Endodermal cell (in vitro differentiated cells): Measurements from ENCODE around the gene CLCN7. TPM values are rescaled to one million over a fixed set of nuclear protein-coding genes. Genes with fewer than 3 reads are reported as not detected.
"Not testable (repeated sequence)": the region's sequence is repeated elsewhere in the genome, so short reads cannot be mapped to it uniquely, and the experiment has no call there.

Source experiments
- DNase-seq: peaks from one replicate; pipeline ENCODE4 v3.0.0-alpha.2; 2017
- H3K27ac ChIP-seq: 2 replicates; pipeline ENCODE4 v1.5.1; 2013; ENCODE audit warnings: mild to moderate bottlenecking, low read depth, low read length, moderate library complexity
- H3K27me3 ChIP-seq: 2 replicates; pipeline ENCODE4 v1.6.1; 2013; ENCODE audit warnings: mild to moderate bottlenecking, low read length, moderate library complexity; ENCODE audit not compliant: insufficient read depth, control insufficient read depth, poor library complexity, severe bottlenecking
- H3K36me3 ChIP-seq: 2 replicates; pipeline ENCODE4 v1.7.0; 2013; ENCODE audit warnings: mild to moderate bottlenecking, low read length, moderate library complexity; ENCODE audit not compliant: control insufficient read depth, insufficient read depth
- H3K4me1 ChIP-seq: one replicate; pipeline ENCODE4 v1.7.0; 2013; ENCODE audit warnings: low read length; ENCODE audit not compliant: control insufficient read depth, insufficient read depth
- H3K4me3 ChIP-seq: 2 replicates; pipeline ENCODE4 v1.5.1; 2013; ENCODE audit warnings: mild to moderate bottlenecking, low read length, moderate library complexity
- H3K9ac ChIP-seq: 2 replicates; pipeline ENCODE4 v1.6.1; 2013; ENCODE audit warnings: mild to moderate bottlenecking, low read length, moderate library complexity; ENCODE audit not compliant: poor library complexity, severe bottlenecking; ENCODE audit errors: extremely low read depth
- H3K9me3 ChIP-seq: 2 replicates; pipeline ENCODE4 v1.6.1; 2013; ENCODE audit warnings: mild to moderate bottlenecking, low read length, moderate library complexity; ENCODE audit not compliant: control insufficient read depth
- H3K27ac Mint-ChIP-seq: 2 replicates; pipeline ENCODE4 v1.8.0; 2020; ENCODE audit warnings: mixed read lengths
- H3K27me3 Mint-ChIP-seq: 2 replicates; pipeline ENCODE4 v1.8.0; 2021; ENCODE audit warnings: mild to moderate bottlenecking, mixed read lengths; ENCODE audit not compliant: insufficient read depth
- H3K36me3 Mint-ChIP-seq: 2 replicates; pipeline ENCODE4 v1.8.0; 2020; ENCODE audit warnings: low read depth, mixed read lengths
- H3K4me1 Mint-ChIP-seq: 2 replicates; pipeline ENCODE4 v1.8.0; 2020; ENCODE audit warnings: mixed read lengths
- H3K4me3 Mint-ChIP-seq: 2 replicates; pipeline ENCODE4 v1.8.0; 2020; ENCODE audit warnings: mild to moderate bottlenecking, moderate library complexity, mixed read lengths
- H3K9me3 Mint-ChIP-seq: 2 replicates; pipeline ENCODE4 v1.8.0; 2020; ENCODE audit warnings: mild to moderate bottlenecking, mixed read lengths
- WGBS, 2 experiments: methylation state at CpG; one replicate each; pipeline versions ENCODE4 v1.1.5 to v1.1.7; 2013; ENCODE audit warnings: missing lambda C conversion rate in 2 of 2, mixed read lengths in 1 of 2; ENCODE audit not compliant: insufficient coverage in 1 of 2, insufficient read length in 1 of 2; 5-methylcytosine and 5-hydroxymethylcytosine counted together
- total RNA-seq, 2 donors: library from RNA; stranded (reverse); fragmentation: NEBNext Ultra II Directional in 1 of 2; extraction: Animal tissue kit (Norgen Biotek cat#: 25700) in 1 of 2; gene quantifications; 2 replicates in 1 of 2; 3 replicates in 1 of 2; pipeline ENCODE4 v1.2.1, GENCODE V29; 2021
- TF ChIP-seq, protein P1 (sequence below): fragments of 200-600 bp; sonication (generic); conservative IDR thresholded peaks from 2 replicates; pipeline ENCODE4 v1.5.0; 2021; ENCODE audit warnings: antibody characterized with exemption, mild to moderate bottlenecking

Gene CLCN7
- total RNA-seq, 2 donors from 2014 or later, result 94.4 to 96.7 TPM

- no peak overlapping the region for H3K9ac ChIP-seq
- Mint-ChIP-seq H3K4me3 (no peak overlapping the region), H3K27ac (no peak overlapping the region), H3K9me3 (peaks cover 26% of the 10 kb centered on the region), H3K36me3 (no peaks in the 10 kb centered on the region), H3K27me3 (peaks cover 46% of the 10 kb centered on the region), H3K4me1 (no peaks in the 10 kb centered on the region)
- no peak overlapping the region for H3K4me3 ChIP-seq
- 82 to 90% methylated on average over 22 to 28 of the region's 28 CpGs for WGBS, 2 experiments
- H3K9me3 ChIP-seq, result no peaks in the 10 kb centered on the region
- H3K27ac ChIP-seq, result no peak overlapping the region
- no peak for DNase-seq
- TF ChIP-seq, protein P1, sequence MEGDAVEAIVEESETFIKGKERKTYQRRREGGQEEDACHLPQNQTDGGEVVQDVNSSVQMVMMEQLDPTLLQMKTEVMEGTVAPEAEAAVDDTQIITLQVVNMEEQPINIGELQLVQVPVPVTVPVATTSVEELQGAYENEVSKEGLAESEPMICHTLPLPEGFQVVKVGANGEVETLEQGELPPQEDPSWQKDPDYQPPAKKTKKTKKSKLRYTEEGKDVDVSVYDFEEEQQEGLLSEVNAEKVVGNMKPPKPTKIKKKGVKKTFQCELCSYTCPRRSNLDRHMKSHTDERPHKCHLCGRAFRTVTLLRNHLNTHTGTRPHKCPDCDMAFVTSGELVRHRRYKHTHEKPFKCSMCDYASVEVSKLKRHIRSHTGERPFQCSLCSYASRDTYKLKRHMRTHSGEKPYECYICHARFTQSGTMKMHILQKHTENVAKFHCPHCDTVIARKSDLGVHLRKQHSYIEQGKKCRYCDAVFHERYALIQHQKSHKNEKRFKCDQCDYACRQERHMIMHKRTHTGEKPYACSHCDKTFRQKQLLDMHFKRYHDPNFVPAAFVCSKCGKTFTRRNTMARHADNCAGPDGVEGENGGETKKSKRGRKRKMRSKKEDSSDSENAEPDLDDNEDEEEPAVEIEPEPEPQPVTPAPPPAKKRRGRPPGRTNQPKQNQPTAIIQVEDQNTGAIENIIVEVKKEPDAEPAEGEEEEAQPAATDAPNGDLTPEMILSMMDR, result no peak
- no peaks in the 10 kb centered on the region for H3K4me1 ChIP-seq
- peaks cover 7% of the 10 kb centered on the region for H3K27me3 ChIP-seq
- H3K36me3 ChIP-seq, result no peaks in the 10 kb centered on the region
Measured at GRCh38 chr16:1481906-1482835, 7.3 kb upstream of the CLCN7 start.

DNA sequence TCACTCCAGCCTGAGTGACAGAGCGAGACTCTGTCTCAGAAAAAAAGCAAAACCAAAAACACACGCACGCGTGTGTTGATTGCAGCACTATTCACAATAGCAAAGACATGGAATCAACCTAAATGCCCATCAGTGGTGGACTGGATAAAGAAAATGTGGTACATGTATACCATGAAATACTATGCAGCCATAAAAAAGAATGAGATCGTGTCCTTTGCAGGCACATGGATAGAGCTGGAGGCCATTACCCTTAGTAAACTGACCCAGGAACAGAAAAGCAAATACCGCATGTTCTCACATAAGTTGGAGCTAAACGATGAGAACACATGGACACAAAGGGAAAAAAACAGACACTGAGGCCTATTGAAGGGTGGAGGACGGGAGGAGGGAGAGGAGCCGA lies 4.1 kb upstream of the CLCN7 start:
- not testable (repeated sequence) for H3K36me3 ChIP-seq, DNase-seq, H3K27ac ChIP-seq, H3K4me3 ChIP-seq, H3K4me1 Mint-ChIP-seq, H3K9me3 ChIP-seq, H3K9ac ChIP-seq, H3K4me3 Mint-ChIP-seq, H3K36me3 Mint-ChIP-seq, H3K27me3 ChIP-seq, H3K27ac Mint-ChIP-seq, H3K4me1 ChIP-seq
- Mint-ChIP-seq H3K27me3 (peaks cover 39% of the 10 kb centered on the region), H3K9me3 (peaks cover 43% of the 10 kb centered on the region)
- WGBS, 2 experiments, result 87 to 91% methylated on average over 5 to 9 of the region's 9 CpGs

DNA sequence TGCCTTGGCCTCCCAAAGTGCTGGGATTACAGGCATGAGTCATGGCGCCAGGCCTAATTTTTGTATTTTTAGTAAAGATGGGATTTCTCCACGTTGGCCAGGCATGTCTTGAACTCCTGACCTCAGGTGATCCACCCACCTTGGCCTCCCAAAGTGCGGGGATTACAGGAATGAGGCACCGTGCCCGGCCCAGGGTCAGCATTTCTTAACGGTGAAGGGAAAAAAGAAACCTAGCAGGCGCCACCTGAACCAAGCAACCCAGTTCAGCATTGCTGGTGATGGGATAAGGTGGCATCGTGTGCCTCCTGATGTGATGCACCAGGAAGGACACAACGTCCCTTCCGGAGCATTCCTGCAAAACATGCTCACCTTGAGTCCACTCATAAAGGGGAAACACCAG lies 2.2 kb upstream of the CLCN7 start:
- Histone ChIP-seq H3K27ac (no peak overlapping the region), H3K36me3 (no peaks in the 10 kb centered on the region), H3K9me3 (no peaks in the 10 kb centered on the region), H3K4me1 (no peaks in the 10 kb centered on the region), H3K27me3 (no peaks in the 10 kb centered on the region), H3K4me3 (no peak overlapping the region), H3K9ac (no peak overlapping the region)
- WGBS, 2 experiments, result 93 to 94% methylated on average over 10 of the region's 10 CpGs
- Mint-ChIP-seq H3K4me3 (no peak overlapping the region), H3K36me3 (peaks cover 1% of the 10 kb centered on the region), H3K27ac (no peak overlapping the region), H3K4me1 (peaks cover 4% of the 10 kb centered on the region), H3K9me3 (peaks cover 43% of the 10 kb centered on the region), H3K27me3 (peaks cover 28% of the 10 kb centered on the region)
- TF ChIP-seq, protein P1, result no peak
- no peak for DNase-seq
